IMR-90 (cell line): ENCODE measurements around the gene RASGRP1. TPM values are rescaled to one million over a fixed set of nuclear protein-coding genes. Genes with fewer than 3 reads are reported as not detected.

Source experiments
- ATAC-seq: fragments of 200-7000 bp; cut with Tn5 transposase; 2 replicates; pipeline ENCODE4 v1.9.1; 2020; ENCODE audit warnings: low read depth, mild to moderate bottlenecking, moderate library complexity
- BruUV-seq: library from RNA; stranded (reverse); fragments of 400-500 nt; replicated peaks from 2 replicates; lab custom pipeline; 2021; lab: Mats Ljungman, UMichigan
- CTCF ChIA-PET: fragments of 300-600 bp; formaldehyde crosslinking; extraction: SDS; loops from one replicate; lab custom pipeline; 2021; ENCODE audit warnings: antibody characterized with exemption; lab: Yijun Ruan, JAX
- POLR2A ChIA-PET: fragments of 300-600 bp; sonication (Branson Sonifier 250); formaldehyde crosslinking; loops from one replicate; lab custom pipeline; 2022; ENCODE audit warnings: antibody characterized with exemption; ENCODE audit not compliant: unreplicated experiment; lab: Charles Lee
- DNase-seq: peaks from one replicate; pipeline ENCODE4 v3.0.0; 2013
- H2AFZ ChIP-seq: replicated peaks from 2 replicates; pipeline ENCODE3; 2013; ENCODE audit warnings: low read length, mild to moderate bottlenecking; ENCODE audit not compliant: poor library complexity
- H2AK5ac ChIP-seq: 2 replicates; pipeline ENCODE4 v1.6.1; 2013; ENCODE audit warnings: low read depth, low read length, inconsistent platforms
- H2AK9ac ChIP-seq: replicated peaks from 2 replicates; pipeline ENCODE3; 2013; ENCODE audit warnings: mild to moderate bottlenecking, low read depth, low read length, moderate library complexity; ENCODE audit not compliant: poor library complexity
- H2BK120ac ChIP-seq: 2 replicates; pipeline ENCODE4 v1.6.1; 2013; ENCODE audit warnings: low read depth, low read length, inconsistent platforms
- H2BK15ac ChIP-seq: 3 replicates; pipeline ENCODE4 v1.6.1; 2013; ENCODE audit warnings: low read depth, low read length, inconsistent platforms
- H2BK20ac ChIP-seq: 2 replicates; pipeline ENCODE4 v1.6.1; 2013; ENCODE audit warnings: low read depth, mild to moderate bottlenecking, inconsistent platforms, low read length, moderate library complexity
- H2BK5ac ChIP-seq: 2 replicates; pipeline ENCODE4 v1.6.1; 2013; ENCODE audit warnings: mild to moderate bottlenecking, low read depth, low read length, inconsistent platforms; ENCODE audit not compliant: poor library complexity, severe bottlenecking
- H3K14ac ChIP-seq: replicated peaks from 2 replicates; pipeline ENCODE4 v1.6.1; 2013; ENCODE audit warnings: low read depth, low read length, inconsistent platforms
- H3K18ac ChIP-seq: 2 replicates; pipeline ENCODE4 v1.6.1; 2013; ENCODE audit warnings: low read depth, low read length, control low read depth
- H3K23ac ChIP-seq: 2 replicates; pipeline ENCODE4 v1.6.1; 2013; ENCODE audit warnings: low read depth, low read length, inconsistent platforms
- H3K27ac ChIP-seq: 2 replicates; pipeline ENCODE4 v1.5.1; 2013; ENCODE audit warnings: mild to moderate bottlenecking, control low read depth, low read length; ENCODE audit not compliant: insufficient read depth
- H3K27me3 ChIP-seq: 2 replicates; pipeline ENCODE4 v1.6.1; 2013; ENCODE audit warnings: low read length; ENCODE audit not compliant: control insufficient read depth, insufficient read depth
- H3K36me3 ChIP-seq: 2 replicates; pipeline ENCODE4 v1.6.1; 2013; ENCODE audit warnings: low read length, mixed read lengths; ENCODE audit not compliant: control insufficient read depth, insufficient read depth
- H3K4ac ChIP-seq: 2 replicates; pipeline ENCODE4 v1.6.1; 2013; ENCODE audit warnings: low read depth, low read length, inconsistent platforms
- H3K4me1 ChIP-seq: 2 replicates; pipeline ENCODE4 v1.6.1; 2013; ENCODE audit warnings: low read length, mixed read lengths; ENCODE audit not compliant: control insufficient read depth, insufficient read depth
- H3K4me2 ChIP-seq: 2 replicates; pipeline ENCODE4 v1.6.1; 2013; ENCODE audit warnings: low read depth, mild to moderate bottlenecking, control low read depth, low read length, moderate library complexity
- H3K4me3 ChIP-seq: 2 replicates; pipeline ENCODE4 v1.5.1; 2013; ENCODE audit warnings: low read depth, mild to moderate bottlenecking, control low read depth, low read length, moderate library complexity; ENCODE audit not compliant: insufficient read depth
- H3K56ac ChIP-seq: 2 replicates; pipeline ENCODE4 v1.6.1; 2013; ENCODE audit warnings: low read length, inconsistent platforms; ENCODE audit not compliant: insufficient read depth; ENCODE audit errors: extremely low read depth
- H3K79me1 ChIP-seq, 2 experiments: 2 replicates each; pipeline ENCODE4 v1.6.1; 2013; ENCODE audit warnings: low read length in 2 of 2, inconsistent platforms in 1 of 2, low read depth in 1 of 2
- H3K9ac ChIP-seq: 2 replicates; pipeline ENCODE4 v1.6.1; 2013; ENCODE audit warnings: low read depth, low read length, control low read depth
- H3K9me1 ChIP-seq: 2 replicates; pipeline ENCODE4 v1.6.1; 2013; ENCODE audit warnings: low read length, inconsistent platforms; ENCODE audit not compliant: insufficient read depth
- H3K9me3 ChIP-seq: 2 replicates; pipeline ENCODE4 v1.6.1; 2013; ENCODE audit warnings: low read length; ENCODE audit not compliant: control insufficient read depth, insufficient read depth
- H4K20me1 ChIP-seq: 2 replicates; pipeline ENCODE4 v1.6.1; 2013; ENCODE audit warnings: low read length, inconsistent platforms; ENCODE audit not compliant: insufficient read depth
- H4K5ac ChIP-seq: 2 replicates; pipeline ENCODE4 v1.6.1; 2013; ENCODE audit warnings: mild to moderate bottlenecking, low read depth, low read length, control low read depth
- H4K8ac ChIP-seq, 2 experiments: 2 replicates each; pipeline ENCODE4 v1.6.1; 2013; ENCODE audit warnings: low read depth in 2 of 2, low read length in 2 of 2, control low read depth in 1 of 2, inconsistent platforms in 1 of 2
- H4K91ac ChIP-seq: 2 replicates; pipeline ENCODE4 v1.6.1; 2013; ENCODE audit warnings: low read depth, low read length, inconsistent platforms; ENCODE audit not compliant: insufficient read depth
- BHLHE40 ChIP-seq: fragments of 150-350 bp; IDR thresholded peaks from 2 replicates; pipeline ENCODE4 v1.6.1; 2016; ENCODE audit warnings: mild to moderate bottlenecking, low read depth, low read length
- FOS ChIP-seq: fragments of 150-350 bp; IDR thresholded peaks from 2 replicates; pipeline ENCODE4 v1.6.1; 2016; ENCODE audit warnings: low read depth, low read length
- MAFK ChIP-seq: IDR thresholded peaks from 2 replicates; pipeline ENCODE4 v1.6.1; 2012; ENCODE audit warnings: low read depth, low read length, improper control_type of control experiment
- NFE2L2 ChIP-seq: fragments of 150-350 bp; IDR thresholded peaks from 2 replicates; pipeline ENCODE4 v1.6.1; 2016; ENCODE audit warnings: low read depth, mild to moderate bottlenecking, low read length
- POLR2A ChIP-seq: IDR thresholded peaks from 2 replicates; pipeline ENCODE4 v1.6.1; 2012; ENCODE audit warnings: mild to moderate bottlenecking, low read depth, low read length
- RAD21 ChIP-seq: IDR thresholded peaks from 2 replicates; pipeline ENCODE4 v1.6.1; 2012; ENCODE audit warnings: low read length, improper control_type of control experiment
- RCOR1 ChIP-seq: IDR thresholded peaks from 2 replicates; pipeline ENCODE4 v1.6.1; 2012; ENCODE audit warnings: mild to moderate bottlenecking, low read length, improper control_type of control experiment; ENCODE audit not compliant: insufficient replicate concordance
- RFX5 ChIP-seq: IDR thresholded peaks from 2 replicates; pipeline ENCODE4 v1.8.0; 2012; ENCODE audit warnings: low read depth, mild to moderate bottlenecking, low read length, moderate library complexity
- SMC3 ChIP-seq: fragments of 150-350 bp; IDR thresholded peaks from 2 replicates; pipeline ENCODE4 v1.6.1; 2016; ENCODE audit warnings: low read depth, mild to moderate bottlenecking, antibody characterized with exemption, low read length, moderate library complexity
- WGBS, 2 experiments: methylation state at CpG; one replicate each; pipeline versions ENCODE4 v1.1.5 to v1.1.7; 2013; ENCODE audit warnings: missing lambda C conversion rate in 2 of 2; ENCODE audit not compliant: insufficient read length in 1 of 2; ENCODE audit errors: extremely low coverage in 2 of 2; 5-methylcytosine and 5-hydroxymethylcytosine counted together
- dilution Hi-C: fragments of 300-500 bp; cut with HindIII; formaldehyde crosslinking; loops from one replicate; pipeline ENCODE4 v1.14.3; 2018; ENCODE audit warnings: low sequenced_read_pairs; ENCODE audit not compliant: unreplicated experiment
- in situ Hi-C: fragments of 300-500 bp; cut with MboI; formaldehyde crosslinking; loops from 3 replicates; pipeline ENCODE4 v1.14.3; 2019; ENCODE audit warnings: low sequenced_read_pairs, inconsistent platforms, mixed read lengths
- intact Hi-C: fragments of 100-400 bp; cut with micrococcal nuclease; formaldehyde crosslinking; loops from 2 replicates; pipeline ENCODE4 v1.10.0; 2022
- polyA plus RNA-seq, 3 experiments: library from polyadenylated mRNA; depleted of rRNA; stranded (reverse); fragments of >200 nt; gene quantifications; 2 replicates each; pipeline ENCODE4 v1.2.3, GENCODE V29; 2012; ENCODE audit warnings: low replicate concordance in 1 of 3
- total RNA-seq: library from RNA; depleted of rRNA; stranded (reverse); fragments of >200 nt; gene quantifications from 2 replicates; pipeline ENCODE4 v1.2.3, GENCODE V29; 2012
- TF ChIP-seq, protein P1 (sequence below): fragments of 150-350 bp; IDR thresholded peaks from 2 replicates; pipeline ENCODE4 v1.6.1; 2017; ENCODE audit warnings: mild to moderate bottlenecking, antibody characterized with exemption, low read length, low read depth
- TF ChIP-seq, protein P2 (sequence below): fragments of 150-350 bp; IDR thresholded peaks from 2 replicates; pipeline ENCODE4 v1.6.1; 2016; ENCODE audit warnings: low read depth, mild to moderate bottlenecking, low read length, moderate library complexity, borderline replicate concordance
- TF ChIP-seq, protein P3 (sequence below): conservative IDR thresholded peaks from 2 replicates; pipeline ENCODE4 v1.5.1; 2012; ENCODE audit warnings: mild to moderate bottlenecking, low read depth, low read length, improper control_type of control experiment

The RASGRP1 gene
- total and polyA plus RNA-seq, 2 of the 4 experiments (the other 2 are of a cell fraction) = 1.4 to 3.2 TPM

DNA sequence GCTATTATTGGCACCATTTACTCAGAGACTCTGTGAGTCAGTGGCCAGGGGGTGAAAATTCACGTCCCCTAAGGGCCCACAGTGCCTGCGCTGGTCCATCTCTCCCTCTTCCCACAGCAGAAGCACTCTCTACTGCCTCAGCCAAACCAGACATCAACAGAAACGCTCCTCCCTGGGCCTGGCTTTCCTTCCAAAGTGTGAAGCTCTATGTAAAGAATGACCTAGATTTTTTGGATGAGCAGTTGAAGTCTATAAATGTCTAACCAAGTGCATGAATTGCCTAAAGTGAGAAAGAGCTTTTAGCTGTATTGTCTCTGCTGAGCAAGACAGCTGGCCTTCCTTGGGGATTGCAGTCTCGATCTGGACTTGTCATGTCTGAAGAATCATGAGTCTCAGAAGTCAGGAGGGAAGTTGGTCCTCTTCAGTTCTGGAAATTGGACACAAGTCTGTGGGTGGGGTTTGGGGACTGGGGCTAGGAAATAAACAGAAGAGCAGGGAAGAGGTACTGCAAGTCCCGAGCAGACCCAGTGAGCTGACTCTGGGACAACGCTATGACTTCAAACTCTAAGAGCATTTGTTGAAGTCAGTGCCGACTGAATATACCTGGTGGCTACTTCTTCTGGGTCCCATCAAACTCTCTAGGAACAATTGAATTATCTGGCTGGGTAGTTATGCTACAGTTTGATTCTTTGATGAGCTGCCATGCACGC is 29.0 kb downstream of the RASGRP1 start:
- peaks cover 15% of the 10 kb centered on the region for H3K4me1 ChIP-seq
- H3K36me3 ChIP-seq = no peaks in the 10 kb centered on the region
- peak overlapping the region; percentile 80; the same call in 1 of the 2 replicates for H4K5ac ChIP-seq
- peak overlapping the region; percentile 63; the same call in 2 of the 3 replicates for H2BK15ac ChIP-seq
- no TSS peak for BruUV-seq
- no peak for TF ChIP-seq FOS
- no peak for TF ChIP-seq POLR2A
- TF ChIP-seq, protein P1, sequence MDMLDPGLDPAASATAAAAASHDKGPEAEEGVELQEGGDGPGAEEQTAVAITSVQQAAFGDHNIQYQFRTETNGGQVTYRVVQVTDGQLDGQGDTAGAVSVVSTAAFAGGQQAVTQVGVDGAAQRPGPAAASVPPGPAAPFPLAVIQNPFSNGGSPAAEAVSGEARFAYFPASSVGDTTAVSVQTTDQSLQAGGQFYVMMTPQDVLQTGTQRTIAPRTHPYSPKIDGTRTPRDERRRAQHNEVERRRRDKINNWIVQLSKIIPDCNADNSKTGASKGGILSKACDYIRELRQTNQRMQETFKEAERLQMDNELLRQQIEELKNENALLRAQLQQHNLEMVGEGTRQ = no peak
- TF ChIP-seq, protein P2, sequence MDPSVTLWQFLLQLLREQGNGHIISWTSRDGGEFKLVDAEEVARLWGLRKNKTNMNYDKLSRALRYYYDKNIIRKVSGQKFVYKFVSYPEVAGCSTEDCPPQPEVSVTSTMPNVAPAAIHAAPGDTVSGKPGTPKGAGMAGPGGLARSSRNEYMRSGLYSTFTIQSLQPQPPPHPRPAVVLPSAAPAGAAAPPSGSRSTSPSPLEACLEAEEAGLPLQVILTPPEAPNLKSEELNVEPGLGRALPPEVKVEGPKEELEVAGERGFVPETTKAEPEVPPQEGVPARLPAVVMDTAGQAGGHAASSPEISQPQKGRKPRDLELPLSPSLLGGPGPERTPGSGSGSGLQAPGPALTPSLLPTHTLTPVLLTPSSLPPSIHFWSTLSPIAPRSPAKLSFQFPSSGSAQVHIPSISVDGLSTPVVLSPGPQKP = no peak
- no peak for TF ChIP-seq SMC3
- TF ChIP-seq, protein P3, sequence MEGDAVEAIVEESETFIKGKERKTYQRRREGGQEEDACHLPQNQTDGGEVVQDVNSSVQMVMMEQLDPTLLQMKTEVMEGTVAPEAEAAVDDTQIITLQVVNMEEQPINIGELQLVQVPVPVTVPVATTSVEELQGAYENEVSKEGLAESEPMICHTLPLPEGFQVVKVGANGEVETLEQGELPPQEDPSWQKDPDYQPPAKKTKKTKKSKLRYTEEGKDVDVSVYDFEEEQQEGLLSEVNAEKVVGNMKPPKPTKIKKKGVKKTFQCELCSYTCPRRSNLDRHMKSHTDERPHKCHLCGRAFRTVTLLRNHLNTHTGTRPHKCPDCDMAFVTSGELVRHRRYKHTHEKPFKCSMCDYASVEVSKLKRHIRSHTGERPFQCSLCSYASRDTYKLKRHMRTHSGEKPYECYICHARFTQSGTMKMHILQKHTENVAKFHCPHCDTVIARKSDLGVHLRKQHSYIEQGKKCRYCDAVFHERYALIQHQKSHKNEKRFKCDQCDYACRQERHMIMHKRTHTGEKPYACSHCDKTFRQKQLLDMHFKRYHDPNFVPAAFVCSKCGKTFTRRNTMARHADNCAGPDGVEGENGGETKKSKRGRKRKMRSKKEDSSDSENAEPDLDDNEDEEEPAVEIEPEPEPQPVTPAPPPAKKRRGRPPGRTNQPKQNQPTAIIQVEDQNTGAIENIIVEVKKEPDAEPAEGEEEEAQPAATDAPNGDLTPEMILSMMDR = no peak
- no peak for TF ChIP-seq BHLHE40
- TF ChIP-seq RAD21 = no peak
- TF ChIP-seq MAFK = no peak
- no peak for TF ChIP-seq NFE2L2
- no peak for TF ChIP-seq RFX5
- TF ChIP-seq RCOR1 = no peak
- H3K27ac ChIP-seq = peak overlapping the region; percentile 36; the same call in 1 of the 2 replicates
- peak overlapping the region; percentile 61 for H2AK5ac ChIP-seq
- WGBS, 2 experiments = 100% methylated on average over 1 of the region's 8 CpGs; no CpG with 5 or more reads in 1 of the 2 experiments
- no peaks in the 10 kb centered on the region for H3K9me3 ChIP-seq
- peak overlapping the region; percentile 65 for H4K91ac ChIP-seq
- in situ Hi-C loops (no loop called here), dilution Hi-C loops (no loop called here), intact Hi-C loops (loop anchor here (2.0 to 5.0 kb wide), 2 partner anchors 19 to 63 kb away; no protein-coding TSS in a partner anchor)
- H3K56ac ChIP-seq = no peak overlapping the region
- H4K8ac ChIP-seq = peak overlapping the region; percentile 39; a peak in 2 of 4 replicates
- no peak overlapping the region for H3K23ac ChIP-seq
- H3K18ac ChIP-seq = peak overlapping the region; percentile 85
- POLR2A ChIA-PET = interaction anchor here (0.5 kb wide), 1 partner anchor 359 kb away, joined by 3 read pairs; no protein-coding TSS in a partner anchor
- H3K9me1 ChIP-seq = peaks cover 5% of the 10 kb centered on the region; the same call in 1 of the 2 replicates
- peak overlapping the region; percentile 53 for H2BK5ac ChIP-seq
- H3K9ac ChIP-seq = no peak overlapping the region
- DNase-seq (peak; percentile 60), ATAC-seq (no peak; the same call in 1 of the 2 replicates)
- no peaks in the 10 kb centered on the region for H4K20me1 ChIP-seq
- H2AK9ac ChIP-seq = no peak overlapping the region
- peak overlapping the region; percentile 58 for H2BK20ac ChIP-seq
- H2AFZ ChIP-seq = peak overlapping the region; percentile 24
- no peak overlapping the region for H3K4me2 ChIP-seq
- peak overlapping the region; percentile 68 for H3K4ac ChIP-seq
- H3K27me3 ChIP-seq = no peaks in the 10 kb centered on the region
- H2BK120ac ChIP-seq = peak overlapping the region; percentile 72
- no peaks in the 10 kb centered on the region for H3K79me1 ChIP-seq
- CTCF ChIA-PET = interaction anchor here (1.1 kb wide), 1 partner anchor 17 kb away, joined by 5 read pairs; no protein-coding TSS in a partner anchor
- peak overlapping the region; percentile 50; the same call in 1 of the 2 replicates for H3K14ac ChIP-seq
- no peak overlapping the region for H3K4me3 ChIP-seq
